GM23338 (cell line): ENCODE measurements around the gene GUCY1A1.

Source experiments
- CREB1 ChIP-seq: fragments of 250-450 bp; sonication (Bioruptor Pico); IDR thresholded peaks from 2 replicates; pipeline ENCODE4 v1.5.0; 2020; ENCODE audit warnings: low read depth, mild to moderate bottlenecking, moderate library complexity
- EZH2 ChIP-seq: fragments of 200-600 bp; sonication (generic); IDR thresholded peaks from one replicate; pipeline ENCODE4 v1.8.0; 2017; ENCODE audit warnings: antibody characterized with exemption, mild to moderate bottlenecking, low read depth; ENCODE audit not compliant: unreplicated experiment
- EZH2phosphoT487 ChIP-seq: fragments of 200-600 bp; sonication (generic); IDR thresholded peaks from one replicate; pipeline ENCODE4 v1.8.1; 2018; ENCODE audit warnings: antibody characterized with exemption; ENCODE audit not compliant: unreplicated experiment
- POLR2AphosphoS5 ChIP-seq: IDR thresholded peaks from 2 replicates; pipeline ENCODE4 v1.6.1; 2016; ENCODE audit warnings: antibody characterized with exemption, low read depth
- ZNF114 ChIP-seq: fragments of 250-450 bp; sonication (Bioruptor Pico); IDR thresholded peaks from 2 replicates; pipeline ENCODE4 v1.5.0; 2020; ENCODE audit warnings: mild to moderate bottlenecking, moderate library complexity
- ZNF331 ChIP-seq: fragments of 250-450 bp; sonication (Bioruptor Pico); IDR thresholded peaks from 2 replicates; pipeline ENCODE4 v1.5.0; 2020; ENCODE audit warnings: low read depth, mild to moderate bottlenecking, moderate library complexity
- TF ChIP-seq, protein P1 (sequence below), 2 experiments: fragments of 200-600 bp in 1 of 2; sonication (generic) in 1 of 2; conservative IDR thresholded peaks; 2 replicates each; pipeline versions ENCODE4 v1.5.1 to v1.6.1; 2016 to 2017; ENCODE audit warnings: antibody characterized with exemption in 2 of 2, low read depth in 2 of 2, mild to moderate bottlenecking in 2 of 2, moderate library complexity in 1 of 2
- TF ChIP-seq, protein P2 (sequence below): IDR thresholded peaks from one replicate; pipeline ENCODE4 v1.6.1; 2018; ENCODE audit warnings: antibody characterized with exemption; ENCODE audit not compliant: unreplicated experiment
- TF ChIP-seq, protein P3 (sequence below): IDR thresholded peaks from 2 replicates; pipeline ENCODE4 v1.6.1; 2016; ENCODE audit warnings: antibody characterized with exemption
- TF ChIP-seq, protein P4 (sequence below): fragments of 250-450 bp; sonication (Bioruptor Pico); IDR thresholded peaks from 2 replicates; pipeline ENCODE4 v1.5.0; 2020; ENCODE audit warnings: mild to moderate bottlenecking, moderate library complexity

DNA sequence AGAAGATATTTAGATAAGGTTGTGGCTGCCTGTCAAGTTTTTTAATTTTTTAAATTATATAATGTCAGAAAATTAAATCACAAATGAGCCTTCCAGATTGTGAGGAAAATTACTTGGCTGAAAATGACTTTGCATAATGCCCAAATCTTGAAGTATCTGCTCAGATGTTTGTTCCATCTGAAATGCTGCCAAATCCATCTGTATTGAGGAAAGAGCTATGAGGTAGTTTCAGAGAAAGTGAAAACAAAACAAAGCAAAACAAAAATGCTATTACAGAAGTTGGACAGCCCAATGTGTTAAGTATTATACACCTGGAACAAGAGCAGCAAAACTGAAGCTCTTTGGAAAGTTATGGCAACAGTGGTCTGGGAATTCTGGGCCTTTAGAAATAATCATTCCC, 68.8 kb downstream of the GUCY1A1 start:
- TF ChIP-seq, protein P1, sequence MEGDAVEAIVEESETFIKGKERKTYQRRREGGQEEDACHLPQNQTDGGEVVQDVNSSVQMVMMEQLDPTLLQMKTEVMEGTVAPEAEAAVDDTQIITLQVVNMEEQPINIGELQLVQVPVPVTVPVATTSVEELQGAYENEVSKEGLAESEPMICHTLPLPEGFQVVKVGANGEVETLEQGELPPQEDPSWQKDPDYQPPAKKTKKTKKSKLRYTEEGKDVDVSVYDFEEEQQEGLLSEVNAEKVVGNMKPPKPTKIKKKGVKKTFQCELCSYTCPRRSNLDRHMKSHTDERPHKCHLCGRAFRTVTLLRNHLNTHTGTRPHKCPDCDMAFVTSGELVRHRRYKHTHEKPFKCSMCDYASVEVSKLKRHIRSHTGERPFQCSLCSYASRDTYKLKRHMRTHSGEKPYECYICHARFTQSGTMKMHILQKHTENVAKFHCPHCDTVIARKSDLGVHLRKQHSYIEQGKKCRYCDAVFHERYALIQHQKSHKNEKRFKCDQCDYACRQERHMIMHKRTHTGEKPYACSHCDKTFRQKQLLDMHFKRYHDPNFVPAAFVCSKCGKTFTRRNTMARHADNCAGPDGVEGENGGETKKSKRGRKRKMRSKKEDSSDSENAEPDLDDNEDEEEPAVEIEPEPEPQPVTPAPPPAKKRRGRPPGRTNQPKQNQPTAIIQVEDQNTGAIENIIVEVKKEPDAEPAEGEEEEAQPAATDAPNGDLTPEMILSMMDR (conservative IDR thresholded peaks at IDR 0.05; ENCODE audit: low read depth in 2 of 2) = no peak
- TF ChIP-seq EZH2 = no peak
- TF ChIP-seq POLR2AphosphoS5 = no peak
- TF ChIP-seq ZNF331 (CRISPR knock-in tag) = no peak
- TF ChIP-seq EZH2phosphoT487 = no peak
- no peak for TF ChIP-seq CREB1 (CRISPR knock-in tag)
- TF ChIP-seq, protein P2, sequence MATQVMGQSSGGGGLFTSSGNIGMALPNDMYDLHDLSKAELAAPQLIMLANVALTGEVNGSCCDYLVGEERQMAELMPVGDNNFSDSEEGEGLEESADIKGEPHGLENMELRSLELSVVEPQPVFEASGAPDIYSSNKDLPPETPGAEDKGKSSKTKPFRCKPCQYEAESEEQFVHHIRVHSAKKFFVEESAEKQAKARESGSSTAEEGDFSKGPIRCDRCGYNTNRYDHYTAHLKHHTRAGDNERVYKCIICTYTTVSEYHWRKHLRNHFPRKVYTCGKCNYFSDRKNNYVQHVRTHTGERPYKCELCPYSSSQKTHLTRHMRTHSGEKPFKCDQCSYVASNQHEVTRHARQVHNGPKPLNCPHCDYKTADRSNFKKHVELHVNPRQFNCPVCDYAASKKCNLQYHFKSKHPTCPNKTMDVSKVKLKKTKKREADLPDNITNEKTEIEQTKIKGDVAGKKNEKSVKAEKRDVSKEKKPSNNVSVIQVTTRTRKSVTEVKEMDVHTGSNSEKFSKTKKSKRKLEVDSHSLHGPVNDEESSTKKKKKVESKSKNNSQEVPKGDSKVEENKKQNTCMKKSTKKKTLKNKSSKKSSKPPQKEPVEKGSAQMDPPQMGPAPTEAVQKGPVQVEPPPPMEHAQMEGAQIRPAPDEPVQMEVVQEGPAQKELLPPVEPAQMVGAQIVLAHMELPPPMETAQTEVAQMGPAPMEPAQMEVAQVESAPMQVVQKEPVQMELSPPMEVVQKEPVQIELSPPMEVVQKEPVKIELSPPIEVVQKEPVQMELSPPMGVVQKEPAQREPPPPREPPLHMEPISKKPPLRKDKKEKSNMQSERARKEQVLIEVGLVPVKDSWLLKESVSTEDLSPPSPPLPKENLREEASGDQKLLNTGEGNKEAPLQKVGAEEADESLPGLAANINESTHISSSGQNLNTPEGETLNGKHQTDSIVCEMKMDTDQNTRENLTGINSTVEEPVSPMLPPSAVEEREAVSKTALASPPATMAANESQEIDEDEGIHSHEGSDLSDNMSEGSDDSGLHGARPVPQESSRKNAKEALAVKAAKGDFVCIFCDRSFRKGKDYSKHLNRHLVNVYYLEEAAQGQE = no peak
- TF ChIP-seq, protein P3, sequence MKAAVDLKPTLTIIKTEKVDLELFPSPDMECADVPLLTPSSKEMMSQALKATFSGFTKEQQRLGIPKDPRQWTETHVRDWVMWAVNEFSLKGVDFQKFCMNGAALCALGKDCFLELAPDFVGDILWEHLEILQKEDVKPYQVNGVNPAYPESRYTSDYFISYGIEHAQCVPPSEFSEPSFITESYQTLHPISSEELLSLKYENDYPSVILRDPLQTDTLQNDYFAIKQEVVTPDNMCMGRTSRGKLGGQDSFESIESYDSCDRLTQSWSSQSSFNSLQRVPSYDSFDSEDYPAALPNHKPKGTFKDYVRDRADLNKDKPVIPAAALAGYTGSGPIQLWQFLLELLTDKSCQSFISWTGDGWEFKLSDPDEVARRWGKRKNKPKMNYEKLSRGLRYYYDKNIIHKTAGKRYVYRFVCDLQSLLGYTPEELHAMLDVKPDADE = no peak
- TF ChIP-seq, protein P4, sequence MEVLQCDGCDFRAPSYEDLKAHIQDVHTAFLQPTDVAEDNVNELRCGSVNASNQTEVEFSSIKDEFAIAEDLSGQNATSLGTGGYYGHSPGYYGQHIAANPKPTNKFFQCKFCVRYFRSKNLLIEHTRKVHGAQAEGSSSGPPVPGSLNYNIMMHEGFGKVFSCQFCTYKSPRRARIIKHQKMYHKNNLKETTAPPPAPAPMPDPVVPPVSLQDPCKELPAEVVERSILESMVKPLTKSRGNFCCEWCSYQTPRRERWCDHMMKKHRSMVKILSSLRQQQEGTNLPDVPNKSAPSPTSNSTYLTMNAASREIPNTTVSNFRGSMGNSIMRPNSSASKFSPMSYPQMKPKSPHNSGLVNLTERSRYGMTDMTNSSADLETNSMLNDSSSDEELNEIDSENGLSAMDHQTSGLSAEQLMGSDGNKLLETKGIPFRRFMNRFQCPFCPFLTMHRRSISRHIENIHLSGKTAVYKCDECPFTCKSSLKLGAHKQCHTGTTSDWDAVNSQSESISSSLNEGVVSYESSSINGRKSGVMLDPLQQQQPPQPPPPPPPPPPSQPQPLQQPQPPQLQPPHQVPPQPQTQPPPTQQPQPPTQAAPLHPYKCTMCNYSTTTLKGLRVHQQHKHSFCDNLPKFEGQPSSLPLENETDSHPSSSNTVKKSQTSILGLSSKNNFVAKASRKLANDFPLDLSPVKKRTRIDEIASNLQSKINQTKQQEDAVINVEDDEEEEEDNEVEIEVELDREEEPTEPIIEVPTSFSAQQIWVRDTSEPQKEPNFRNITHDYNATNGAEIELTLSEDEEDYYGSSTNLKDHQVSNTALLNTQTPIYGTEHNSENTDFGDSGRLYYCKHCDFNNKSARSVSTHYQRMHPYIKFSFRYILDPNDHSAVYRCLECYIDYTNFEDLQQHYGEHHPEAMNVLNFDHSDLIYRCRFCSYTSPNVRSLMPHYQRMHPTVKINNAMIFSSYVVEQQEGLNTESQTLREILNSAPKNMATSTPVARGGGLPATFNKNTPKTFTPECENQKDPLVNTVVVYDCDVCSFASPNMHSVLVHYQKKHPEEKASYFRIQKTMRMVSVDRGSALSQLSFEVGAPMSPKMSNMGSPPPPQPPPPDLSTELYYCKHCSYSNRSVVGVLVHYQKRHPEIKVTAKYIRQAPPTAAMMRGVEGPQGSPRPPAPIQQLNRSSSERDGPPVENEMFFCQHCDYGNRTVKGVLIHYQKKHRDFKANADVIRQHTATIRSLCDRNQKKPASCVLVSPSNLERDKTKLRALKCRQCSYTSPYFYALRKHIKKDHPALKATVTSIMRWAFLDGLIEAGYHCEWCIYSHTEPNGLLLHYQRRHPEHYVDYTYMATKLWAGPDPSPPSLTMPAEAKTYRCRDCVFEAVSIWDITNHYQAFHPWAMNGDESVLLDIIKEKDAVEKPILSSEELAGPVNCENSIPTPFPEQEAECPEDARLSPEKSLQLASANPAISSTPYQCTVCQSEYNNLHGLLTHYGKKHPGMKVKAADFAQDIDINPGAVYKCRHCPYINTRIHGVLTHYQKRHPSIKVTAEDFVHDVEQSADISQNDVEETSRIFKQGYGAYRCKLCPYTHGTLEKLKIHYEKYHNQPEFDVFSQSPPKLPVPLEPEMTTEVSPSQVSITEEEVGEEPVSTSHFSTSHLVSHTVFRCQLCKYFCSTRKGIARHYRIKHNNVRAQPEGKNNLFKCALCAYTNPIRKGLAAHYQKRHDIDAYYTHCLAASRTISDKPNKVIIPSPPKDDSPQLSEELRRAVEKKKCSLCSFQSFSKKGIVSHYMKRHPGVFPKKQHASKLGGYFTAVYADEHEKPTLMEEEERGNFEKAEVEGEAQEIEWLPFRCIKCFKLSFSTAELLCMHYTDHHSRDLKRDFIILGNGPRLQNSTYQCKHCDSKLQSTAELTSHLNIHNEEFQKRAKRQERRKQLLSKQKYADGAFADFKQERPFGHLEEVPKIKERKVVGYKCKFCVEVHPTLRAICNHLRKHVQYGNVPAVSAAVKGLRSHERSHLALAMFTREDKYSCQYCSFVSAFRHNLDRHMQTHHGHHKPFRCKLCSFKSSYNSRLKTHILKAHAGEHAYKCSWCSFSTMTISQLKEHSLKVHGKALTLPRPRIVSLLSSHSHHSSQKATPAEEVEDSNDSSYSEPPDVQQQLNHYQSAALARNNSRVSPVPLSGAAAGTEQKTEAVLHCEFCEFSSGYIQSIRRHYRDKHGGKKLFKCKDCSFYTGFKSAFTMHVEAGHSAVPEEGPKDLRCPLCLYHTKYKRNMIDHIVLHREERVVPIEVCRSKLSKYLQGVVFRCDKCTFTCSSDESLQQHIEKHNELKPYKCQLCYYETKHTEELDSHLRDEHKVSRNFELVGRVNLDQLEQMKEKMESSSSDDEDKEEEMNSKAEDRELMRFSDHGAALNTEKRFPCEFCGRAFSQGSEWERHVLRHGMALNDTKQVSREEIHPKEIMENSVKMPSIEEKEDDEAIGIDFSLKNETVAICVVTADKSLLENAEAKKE (CRISPR knock-in tag) = no peak
- TF ChIP-seq ZNF114 = no peak
